ENCODE data around the gene PDCD1.

The PDCD1 gene

DNA sequence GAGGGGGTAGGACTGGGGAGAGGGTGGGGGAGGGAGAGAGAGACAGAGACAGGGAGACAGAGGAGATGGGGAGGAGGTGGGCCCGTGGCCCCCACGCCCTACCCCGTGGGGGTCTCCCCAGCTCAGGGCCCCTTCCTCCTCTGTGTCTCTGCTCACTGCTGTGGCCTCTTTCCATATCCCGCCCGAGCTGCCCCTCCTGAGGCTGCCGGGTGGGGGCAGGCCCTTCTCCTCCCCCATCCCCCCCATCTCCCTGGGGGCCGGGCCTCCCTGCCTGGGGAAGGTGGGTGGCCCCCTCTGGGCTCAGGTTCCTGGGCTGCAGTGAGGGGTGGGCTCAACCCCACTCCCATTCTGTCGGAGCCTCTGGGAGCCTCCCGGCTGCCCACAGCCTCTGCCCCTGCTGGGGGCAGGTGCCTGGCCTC is 332 bp upstream of the PDCD1 start:
- intact Hi-C loops (cut with DNase I), result no loop called here
- peak in 2 of 42 donors; percentile 2 to 3 for DNase-seq

DNA sequence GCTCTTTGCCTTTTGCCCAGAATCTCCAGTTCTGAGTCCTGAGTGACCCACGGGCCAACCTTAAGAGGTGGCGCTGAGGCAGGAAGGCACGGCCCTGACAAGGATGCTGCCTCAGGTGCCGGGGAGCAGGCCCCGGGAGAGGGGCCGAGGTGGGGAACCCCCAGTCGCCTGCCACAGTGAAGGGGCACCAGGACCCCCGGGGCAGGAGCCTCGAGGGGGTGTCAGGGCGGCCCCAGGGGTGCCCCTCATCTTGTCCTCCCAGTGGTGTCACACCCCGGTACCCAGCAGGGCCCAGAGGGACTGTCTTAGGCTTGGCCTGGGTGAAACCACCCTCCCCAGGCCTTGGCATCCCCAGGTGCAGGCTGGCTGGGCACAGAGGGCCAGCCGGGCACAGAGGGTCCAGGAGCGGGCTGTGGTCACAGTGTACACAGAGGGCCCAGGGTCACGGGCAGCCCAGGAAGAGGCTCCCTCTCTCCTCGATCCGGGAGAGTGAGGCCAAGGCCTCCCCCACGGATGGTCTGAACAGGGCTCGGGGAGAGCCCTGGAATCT is 1.0 kb downstream of the PDCD1 start:
- DNase-seq, result peak in 2 of 42 donors; percentile 2 to 4
- intact Hi-C loops (cut with DNase I), result no loop called here

DNA sequence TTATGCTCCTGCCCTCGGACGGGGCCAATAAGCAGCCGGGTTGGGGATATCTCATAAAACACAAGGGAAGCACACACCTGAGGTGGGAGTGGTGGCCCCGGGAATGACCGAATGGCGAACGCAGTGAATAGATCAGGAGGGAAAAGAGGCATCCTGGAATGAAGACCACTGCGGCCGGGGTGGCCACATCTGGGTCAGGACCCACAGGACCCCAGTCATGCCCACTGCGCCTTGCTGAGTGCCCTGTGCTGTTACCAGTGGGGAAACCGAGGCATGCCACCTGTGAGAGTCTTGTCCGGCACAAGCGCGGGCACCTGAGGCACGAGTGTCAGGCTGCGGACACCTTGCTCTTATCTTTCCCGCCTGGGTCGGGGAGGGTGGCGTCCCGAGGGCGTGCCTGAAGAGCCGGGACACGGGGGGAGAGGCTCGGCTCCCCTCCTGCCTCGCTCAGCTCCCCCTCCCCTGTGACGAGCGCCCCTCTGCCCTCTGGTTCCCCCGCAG is 1.6 kb downstream of the PDCD1 start:
- no peak for DNase-seq
- intact Hi-C loops (cut with DNase I), result no loop called here

DNA sequence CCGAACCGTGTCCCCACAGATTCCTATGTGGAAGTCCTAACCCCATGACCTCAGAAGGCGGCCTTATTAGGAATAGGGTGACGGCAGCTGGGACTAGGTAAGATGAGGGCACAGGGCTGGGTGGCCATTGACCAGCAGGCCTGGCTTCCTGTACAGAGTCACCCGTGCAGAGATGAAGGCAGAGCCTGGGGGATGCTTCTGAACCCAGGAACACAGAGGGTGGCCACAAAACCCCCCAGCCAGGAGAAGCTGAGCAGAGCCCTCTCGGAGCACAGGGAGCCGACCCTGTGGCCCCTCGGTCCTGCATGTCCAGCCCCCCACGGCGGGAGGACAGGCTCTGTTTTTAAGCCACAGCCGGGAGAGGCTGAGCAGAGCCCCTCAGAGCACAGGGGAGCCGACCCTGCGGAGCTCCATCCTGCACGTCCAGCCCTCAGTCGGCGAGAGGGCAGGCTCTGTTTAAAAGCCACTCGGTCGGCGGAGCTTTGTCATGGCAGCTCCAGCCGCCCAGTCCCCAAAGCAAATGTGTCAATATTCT is 2.7 kb downstream of the PDCD1 start:
- intact Hi-C loops (cut with DNase I), result no loop called here
- no peak for DNase-seq

DNA sequence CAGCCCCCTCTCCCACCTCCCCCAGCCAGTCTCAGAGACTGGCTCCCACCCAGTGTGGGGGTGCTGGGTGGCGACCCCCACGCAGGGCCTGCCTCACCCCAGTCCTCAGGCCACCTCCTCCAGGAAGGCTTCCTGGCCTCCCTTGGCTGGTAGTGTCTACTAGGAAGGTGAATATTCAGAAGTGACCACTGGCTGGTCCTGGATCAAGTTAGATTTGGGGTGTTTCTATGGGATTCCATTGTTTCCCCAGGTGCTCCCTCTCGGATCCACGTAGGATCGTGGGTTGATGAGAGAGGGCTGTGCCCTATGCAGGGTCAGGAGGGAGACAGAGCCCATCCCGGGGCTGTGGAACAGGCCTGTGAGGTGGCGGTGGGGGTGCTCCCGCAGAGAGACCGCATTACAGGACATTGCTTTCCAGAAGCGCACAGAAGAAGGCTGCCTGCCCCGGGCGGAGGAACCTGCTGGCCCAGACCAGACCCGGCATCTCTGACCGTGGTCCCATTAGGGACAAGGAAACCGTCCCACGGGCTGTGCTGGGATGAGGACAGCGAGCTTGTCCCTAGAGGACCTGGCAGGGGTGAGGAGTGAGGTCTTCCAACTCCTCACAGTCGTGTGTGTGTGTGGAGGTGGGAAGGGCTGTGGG is 3.3 kb downstream of the PDCD1 start:
- no peak for DNase-seq
- intact Hi-C loops (cut with DNase I), result no loop called here

DNA sequence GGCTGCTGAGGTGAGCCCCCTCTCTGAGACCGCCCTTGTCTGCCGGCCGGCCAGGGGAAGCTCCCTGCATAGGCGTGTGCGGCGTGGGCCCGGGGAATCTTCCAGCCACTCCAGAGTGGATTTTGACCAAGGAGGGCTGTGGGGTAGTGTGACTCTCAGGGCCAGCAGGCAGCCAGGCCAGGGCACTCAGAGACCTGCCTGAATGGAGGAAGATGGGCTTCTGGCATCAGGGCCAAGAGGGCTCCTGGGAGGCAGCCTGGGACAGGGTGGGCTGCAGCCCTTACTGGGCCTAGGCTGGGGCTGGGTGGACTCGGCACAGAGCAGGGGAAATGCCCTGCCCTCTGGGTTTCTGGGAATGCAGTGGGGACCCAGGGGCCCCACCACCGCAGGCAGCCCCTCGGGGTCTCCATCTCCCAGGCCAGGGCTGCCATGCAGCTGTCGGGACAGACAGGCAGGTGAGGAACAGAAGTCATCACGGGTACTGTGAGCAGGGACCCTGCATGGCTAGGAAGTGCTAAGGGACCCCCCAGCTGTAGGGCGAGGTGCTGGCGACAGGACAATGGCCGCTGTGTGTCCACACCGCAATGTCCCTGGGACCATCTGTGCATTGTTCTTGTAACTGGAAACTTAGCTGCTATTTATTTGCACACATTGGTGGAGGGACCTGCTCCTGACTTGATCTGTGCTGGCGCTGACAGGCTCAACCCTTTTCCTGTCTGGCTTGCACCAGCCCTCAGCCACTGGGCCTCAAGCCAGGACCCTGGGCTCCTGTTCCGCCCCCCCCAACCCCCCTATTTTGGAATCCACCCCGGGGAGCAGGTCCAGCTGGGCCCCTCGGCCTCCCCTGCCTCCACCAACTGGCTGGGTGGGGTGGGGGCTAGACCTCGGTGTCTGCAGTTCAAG is 4.1 kb downstream of the PDCD1 start:
- DNase-seq, result peak in 6 of 42 donors; percentile 12 to 33 (median 27)
- intact Hi-C loops (cut with DNase I), result no loop called here

DNA sequence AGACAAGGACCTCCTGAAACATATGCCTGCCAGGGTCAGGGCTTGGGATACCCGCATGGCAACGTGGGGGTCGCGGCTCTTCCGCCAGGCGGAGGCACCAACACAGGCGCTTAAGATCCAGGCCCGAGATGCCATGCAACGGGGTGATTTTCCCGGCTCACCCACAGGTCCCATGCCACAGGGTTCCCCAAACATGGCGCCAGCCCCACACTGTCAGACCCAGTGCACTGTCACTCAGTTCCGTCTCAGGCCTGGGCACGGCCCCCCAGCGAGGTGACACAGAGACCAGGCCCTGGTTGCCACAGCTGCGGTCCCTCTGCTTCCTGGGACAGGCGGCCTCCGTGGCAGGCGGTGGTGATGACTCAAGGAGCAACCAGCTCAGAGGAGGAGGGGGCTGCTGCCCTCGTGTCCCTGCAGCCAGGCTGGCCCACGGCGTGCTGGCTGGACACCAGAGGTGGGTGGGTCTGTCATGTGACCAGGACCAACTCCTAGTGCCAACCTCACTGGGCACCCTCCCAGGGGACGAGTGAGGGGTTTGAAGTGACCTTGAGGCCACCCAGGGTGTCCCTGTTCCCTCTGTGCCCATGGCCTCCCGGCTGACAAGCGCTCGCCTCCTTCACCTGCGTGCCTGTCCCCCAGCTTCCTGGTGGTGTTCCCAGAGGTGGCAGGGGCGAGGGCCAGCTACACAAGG is 4.9 kb downstream of the PDCD1 start:
- intact Hi-C loops (cut with DNase I), result no loop called here
- peak in 8 of 42 donors; percentile 6 to 67 (median 33) for DNase-seq

DNA sequence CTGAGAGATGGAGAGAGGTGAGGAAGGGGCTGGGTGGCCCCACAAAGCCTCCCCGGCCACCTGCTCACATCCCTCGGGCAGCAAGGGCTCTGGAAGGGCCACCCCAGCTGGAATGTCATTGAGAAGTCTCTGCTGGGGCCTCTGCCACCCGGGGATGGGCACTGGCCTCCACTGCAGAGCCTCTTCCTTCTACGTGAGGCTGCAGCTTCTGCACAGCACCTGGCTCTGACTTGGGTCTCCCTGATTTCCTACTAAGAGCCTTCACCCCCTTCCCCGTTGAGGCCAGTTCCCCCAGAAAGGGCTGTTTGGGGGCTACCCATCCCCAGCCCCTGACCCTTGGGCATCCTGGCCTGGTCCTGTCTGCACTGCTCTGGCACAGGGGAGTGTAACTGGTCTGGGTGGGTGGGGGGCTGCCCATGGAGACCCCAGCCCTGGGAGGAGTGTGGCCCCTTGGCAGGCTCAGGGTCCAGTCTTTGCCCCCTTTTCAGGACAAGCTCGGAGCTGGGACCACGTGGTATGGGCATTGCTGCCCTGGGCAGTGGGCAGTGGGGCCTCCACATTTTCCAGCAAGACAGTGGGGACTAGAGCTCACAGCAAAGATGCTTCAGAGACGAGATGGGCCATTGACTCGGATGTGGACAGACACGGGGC is 5.6 kb downstream of the PDCD1 start:
- peak in 6 of 42 donors; percentile 1 to 23 (median 12) for DNase-seq
- intact Hi-C loops (cut with DNase I), result no loop called here

DNA sequence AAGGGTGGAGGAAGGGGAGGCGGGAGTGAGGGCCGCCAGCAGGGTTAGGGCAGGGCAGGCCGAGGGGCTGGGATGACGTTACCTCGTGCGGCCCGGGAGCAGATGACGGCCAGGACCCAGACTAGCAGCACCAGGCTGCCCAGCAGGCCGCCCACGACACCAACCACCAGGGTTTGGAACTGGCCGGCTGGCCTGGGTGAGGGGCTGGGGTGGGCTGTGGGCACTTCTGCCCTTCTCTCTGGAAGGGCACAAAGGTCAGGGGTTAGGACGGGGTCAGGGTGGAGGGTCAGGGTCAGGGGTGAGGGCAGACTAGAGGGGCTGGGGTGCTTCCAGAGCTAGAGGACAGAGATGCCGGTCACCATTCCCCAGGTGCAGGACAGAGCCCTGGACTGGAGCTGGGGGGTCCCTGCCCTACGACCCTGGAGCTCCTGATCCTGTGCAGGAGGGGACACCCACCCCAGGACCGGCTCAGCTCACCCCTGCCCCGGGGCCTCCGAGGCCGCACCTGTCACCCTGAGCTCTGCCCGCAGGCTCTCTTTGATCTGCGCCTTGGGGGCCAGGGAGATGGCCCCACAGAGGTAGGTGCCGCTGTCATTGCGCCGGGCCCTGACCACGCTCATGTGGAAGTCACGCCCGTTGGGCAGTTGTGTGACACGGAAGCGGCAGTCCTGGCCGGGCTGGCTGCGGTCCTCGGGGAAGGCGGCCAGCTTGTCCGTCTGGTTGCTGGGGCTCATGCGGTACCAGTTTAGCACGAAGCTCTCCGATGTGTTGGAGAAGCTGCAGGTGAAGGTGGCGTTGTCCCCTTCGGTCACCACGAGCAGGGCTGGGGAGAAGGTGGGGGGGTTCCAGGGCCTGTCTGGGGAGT is 6.3 kb downstream of the PDCD1 start:
- DNase-seq, result peak in 6 of 42 donors; percentile 2 to 29 (median 22)
- intact Hi-C loops (cut with DNase I), result no loop called here

DNA sequence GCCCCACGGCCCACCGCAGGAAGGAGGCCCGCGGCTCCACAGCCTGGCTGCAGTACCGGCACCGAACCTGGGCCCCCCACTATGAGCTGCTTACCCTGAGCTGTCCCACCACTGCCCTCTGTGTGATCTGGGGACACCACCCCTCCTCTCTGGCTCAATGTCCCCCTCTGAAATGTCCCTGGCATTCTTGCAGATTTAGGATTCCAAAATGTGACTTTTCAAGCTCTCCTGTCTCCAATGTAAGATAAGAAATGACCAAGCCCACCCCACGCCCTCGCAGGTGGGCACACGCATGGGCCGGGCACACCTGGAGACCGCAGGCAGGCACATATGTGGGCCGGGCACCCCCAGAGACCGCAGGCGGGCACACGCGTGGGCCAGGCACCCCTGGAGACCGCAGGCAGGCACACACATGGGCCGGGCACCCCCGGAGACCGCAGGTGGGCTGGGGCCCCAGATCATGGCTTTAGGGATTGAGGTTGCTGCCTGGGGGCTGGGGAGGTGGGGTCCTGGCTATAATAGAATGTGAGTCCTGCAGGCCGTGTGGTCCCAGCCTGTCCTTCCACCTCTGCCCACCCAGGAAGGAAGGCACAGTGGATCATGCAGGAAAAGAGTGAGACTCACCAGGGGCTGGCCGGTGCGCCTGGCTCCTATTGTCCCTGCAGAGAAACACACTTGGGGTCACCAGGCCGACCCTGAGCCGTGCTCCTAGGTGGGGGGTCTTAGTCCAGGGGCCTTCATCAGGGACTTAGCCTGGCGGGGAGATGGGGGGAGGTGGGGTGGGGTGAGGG is 7.2 kb downstream of the PDCD1 start:
- intact Hi-C loops (cut with DNase I), result no loop called here
- peak in 3 of 42 donors; percentile 6 to 15 (median 7) for DNase-seq

DNA sequence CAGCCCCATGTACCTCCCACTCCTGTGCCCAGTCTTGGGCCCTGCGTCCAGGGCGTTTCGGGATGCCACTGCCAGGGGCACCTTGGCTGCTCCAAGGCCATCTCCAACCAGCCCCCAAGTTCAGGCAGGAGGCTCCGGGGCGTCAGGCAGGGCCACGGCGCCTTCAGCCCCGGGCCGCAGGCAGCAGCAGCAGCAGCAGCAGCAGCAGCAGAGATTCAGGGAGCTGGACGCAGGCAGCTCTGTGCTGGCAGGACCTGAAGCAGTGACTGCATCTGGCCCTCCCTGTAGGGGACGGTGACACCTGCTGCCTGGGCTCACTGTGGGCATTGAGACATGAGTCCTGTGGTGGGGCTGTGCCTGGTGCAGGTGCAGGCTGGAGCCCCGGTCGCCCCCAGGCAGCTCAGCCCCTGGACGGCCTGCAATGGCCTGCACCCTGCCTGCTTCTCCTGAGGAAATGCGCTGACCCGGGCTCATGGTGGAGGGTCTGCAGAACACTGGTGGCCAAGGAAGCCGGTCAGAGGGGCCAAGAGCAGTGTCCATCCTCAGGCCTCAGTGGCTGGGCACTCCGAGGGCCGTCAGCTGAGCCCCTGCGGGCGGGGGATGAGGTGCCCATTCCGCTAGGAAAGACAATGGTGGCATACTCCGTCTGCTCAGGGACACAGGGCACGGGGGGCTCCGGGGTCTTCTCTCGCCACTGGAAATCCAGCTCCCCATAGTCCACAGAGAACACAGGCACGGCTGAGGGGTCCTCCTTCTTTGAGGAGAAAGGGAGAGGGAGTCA is 8.0 kb downstream of the PDCD1 start:
- intact Hi-C loops (cut with DNase I), result no loop called here

DNA sequence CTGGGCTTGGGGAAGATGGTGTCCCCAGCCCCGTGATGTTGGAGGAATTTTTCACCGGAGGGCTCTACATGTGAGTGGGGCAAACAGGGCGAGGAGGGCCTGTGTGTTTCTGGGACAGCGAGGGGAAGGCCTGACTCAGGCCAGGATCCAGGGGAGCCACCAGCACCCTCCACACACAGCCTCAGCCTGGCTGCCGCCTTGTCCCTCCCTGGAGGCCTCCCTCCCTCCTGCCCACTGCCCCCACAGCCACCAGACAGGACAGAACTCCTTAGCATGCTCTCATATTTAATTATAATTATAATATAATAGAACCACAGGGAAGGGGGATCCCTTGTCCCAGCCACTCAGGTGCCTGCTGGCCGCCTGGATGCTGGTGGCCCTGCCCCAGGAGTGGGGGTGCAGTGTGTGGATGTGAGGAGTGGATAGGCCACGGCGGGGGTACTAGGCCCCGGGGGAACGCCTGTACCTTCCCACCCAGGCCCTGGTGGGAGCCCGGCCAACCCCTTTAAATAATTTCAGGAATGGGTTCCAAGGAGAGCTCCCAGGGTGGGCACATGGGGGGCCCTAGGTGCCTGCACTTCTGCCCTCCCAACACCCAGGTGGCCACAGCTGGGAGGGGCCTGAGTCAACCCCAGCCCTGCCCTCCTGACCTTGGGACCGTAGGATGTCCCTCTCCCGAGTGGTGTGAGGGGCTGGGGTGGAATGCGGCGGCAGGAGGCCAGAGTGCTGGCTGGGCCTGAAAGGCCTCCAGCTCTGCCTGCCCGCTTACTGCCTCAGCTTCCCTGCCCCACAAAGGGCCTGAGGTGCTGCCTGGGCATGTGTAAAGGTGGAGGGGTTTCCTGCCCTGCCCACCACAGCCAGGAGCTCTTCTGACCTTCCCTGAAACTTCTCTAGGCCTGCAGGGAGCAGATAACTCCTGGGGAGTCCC is 8.8 kb downstream of the PDCD1 start:
- intact Hi-C loops (cut with DNase I), result no loop called here
- peak in 1 of 42 donors; percentile 11 for DNase-seq

More for the DNA sequence above, 8.0 kb downstream of the PDCD1 start:
- peak in 1 of 42 donors; percentile 1 for DNase-seq

DNA sequence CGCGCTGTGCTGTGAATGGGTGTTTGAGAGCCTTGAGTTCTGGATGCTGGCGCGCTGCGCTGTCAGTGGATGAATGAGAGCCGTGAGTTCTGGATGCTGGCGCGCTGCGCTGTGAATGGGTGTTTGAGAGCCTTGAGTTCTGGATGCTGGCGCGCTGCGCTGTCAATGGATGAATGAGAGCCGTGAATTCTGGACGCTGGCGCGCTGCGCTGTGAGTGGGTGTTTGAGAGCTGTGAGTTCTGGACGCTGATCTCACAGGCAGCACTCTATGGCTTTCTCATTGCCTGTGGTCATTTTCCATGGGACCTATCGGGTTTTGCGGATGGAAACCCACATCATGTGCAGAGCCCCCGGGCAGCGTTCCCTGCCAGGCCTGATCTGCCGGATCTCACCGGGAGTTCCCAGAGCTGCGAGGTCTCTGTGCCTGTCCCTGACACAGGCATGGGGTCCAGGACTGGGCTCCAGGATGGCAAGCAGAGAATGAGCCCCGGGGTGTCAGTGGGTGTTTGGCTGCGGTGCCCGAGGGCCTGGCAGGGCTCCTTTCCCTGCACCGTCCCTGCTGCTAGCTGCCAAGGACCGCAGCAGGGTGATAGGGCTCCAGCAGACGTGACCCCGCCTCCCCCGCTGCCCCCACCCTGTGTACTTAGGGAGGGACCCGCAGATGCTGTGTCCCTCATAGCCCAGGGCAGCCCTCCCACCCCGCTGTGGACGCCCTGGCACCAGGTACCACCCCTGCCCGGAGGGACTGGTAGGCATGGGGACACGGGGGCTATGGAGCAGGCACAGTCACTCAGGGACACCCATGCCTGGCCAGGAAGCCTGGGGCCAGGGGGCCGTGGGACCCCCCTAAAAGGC is 9.7 kb downstream of the PDCD1 start:
- peak in 1 of 42 donors; percentile 11 for DNase-seq

DNA sequence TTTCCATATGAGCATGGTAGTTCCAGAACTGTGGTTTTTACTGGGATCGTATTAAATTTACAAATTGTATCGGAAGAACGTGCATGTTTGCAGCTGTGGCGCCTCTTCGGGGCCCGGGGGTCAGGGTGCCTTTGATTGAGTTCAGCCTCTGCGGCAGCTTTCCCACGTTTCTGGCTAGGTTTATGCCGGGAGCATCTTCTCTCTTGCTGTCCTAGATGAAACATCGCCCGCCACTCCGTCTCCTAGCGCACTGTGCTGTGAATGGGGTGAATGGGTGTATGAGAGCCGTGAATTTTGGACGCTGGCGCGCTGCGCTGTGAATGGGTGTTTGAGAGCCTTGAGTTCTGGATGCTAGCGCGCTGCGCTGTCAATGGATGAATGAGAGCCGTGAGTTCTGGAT is 12.3 kb downstream of the PDCD1 start:
- intact Hi-C loops (cut with DNase I), result no loop called here
- DNase-seq, result no peak

More for the DNA sequence above, 9.7 kb downstream of the PDCD1 start:
- intact Hi-C loops (cut with DNase I), result no loop called here
